Upper lobe of left lung (tissue), 4 donors: Measurements from ENCODE around the gene SPDL1.

Experiments used
- EP300 ChIP-seq, 4 donors: sonication (generic); formaldehyde crosslinking; IDR thresholded peaks; one replicate each; pipeline ENCODE4 v1.5.1; 2017; ENCODE audit warnings: antibody characterized with exemption in 4 of 4, control low read depth in 2 of 4
- POLR2A ChIP-seq, 4 donors: fragments of 450-650 bp; IDR thresholded peaks; one replicate each; pipeline ENCODE4 v1.5.1; 2016 to 2017; ENCODE audit warnings: antibody characterized with exemption in 4 of 4, mild to moderate bottlenecking in 2 of 4
- POLR2AphosphoS5 ChIP-seq, 2 donors: sonication (generic); formaldehyde crosslinking; IDR thresholded peaks; one replicate each; pipeline ENCODE4 v1.5.1; 2017; ENCODE audit warnings: antibody characterized with exemption in 2 of 2
- TF ChIP-seq, protein P1 (sequence below), 6 experiments: fragments of 450-650 bp in 4 of 6; fragments of 200-600 bp in 2 of 6; sonication (generic) in 2 of 6; IDR thresholded peaks; one replicate each; pipeline ENCODE4 v1.5.1; 2016 to 2019; ENCODE audit warnings: antibody characterized with exemption in 6 of 6

GRCh38 chr5:169548315-169548714 lies 35.3 kb upstream of the SPDL1 start:
- TF ChIP-seq EP300 (IDR thresholded peaks at IDR 0.05): no peak
- no peak for TF ChIP-seq POLR2A (IDR thresholded peaks at IDR 0.05)
- TF ChIP-seq, protein P1, sequence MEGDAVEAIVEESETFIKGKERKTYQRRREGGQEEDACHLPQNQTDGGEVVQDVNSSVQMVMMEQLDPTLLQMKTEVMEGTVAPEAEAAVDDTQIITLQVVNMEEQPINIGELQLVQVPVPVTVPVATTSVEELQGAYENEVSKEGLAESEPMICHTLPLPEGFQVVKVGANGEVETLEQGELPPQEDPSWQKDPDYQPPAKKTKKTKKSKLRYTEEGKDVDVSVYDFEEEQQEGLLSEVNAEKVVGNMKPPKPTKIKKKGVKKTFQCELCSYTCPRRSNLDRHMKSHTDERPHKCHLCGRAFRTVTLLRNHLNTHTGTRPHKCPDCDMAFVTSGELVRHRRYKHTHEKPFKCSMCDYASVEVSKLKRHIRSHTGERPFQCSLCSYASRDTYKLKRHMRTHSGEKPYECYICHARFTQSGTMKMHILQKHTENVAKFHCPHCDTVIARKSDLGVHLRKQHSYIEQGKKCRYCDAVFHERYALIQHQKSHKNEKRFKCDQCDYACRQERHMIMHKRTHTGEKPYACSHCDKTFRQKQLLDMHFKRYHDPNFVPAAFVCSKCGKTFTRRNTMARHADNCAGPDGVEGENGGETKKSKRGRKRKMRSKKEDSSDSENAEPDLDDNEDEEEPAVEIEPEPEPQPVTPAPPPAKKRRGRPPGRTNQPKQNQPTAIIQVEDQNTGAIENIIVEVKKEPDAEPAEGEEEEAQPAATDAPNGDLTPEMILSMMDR (IDR thresholded peaks at IDR 0.05): no peak
- no peak for TF ChIP-seq POLR2AphosphoS5 (IDR thresholded peaks at IDR 0.05)
